GM19372 (cell line): ENCODE data around the gene FBXO41.

Experiments
- ATAC-seq: cut with Tn5 transposase; IDR thresholded peaks from one replicate; pipeline ENCODE4 v1.9.1; 2021; ENCODE audit warnings: mild to moderate bottlenecking, low read depth, moderate library complexity; ENCODE audit not compliant: unreplicated experiment

Gene FBXO41

GRCh38 chr2:73250872-73251846, 33.1 kb downstream of the FBXO41 start:
- ATAC-seq = no peak

- no peak for ATAC-seq
These were observed 34.6 kb downstream of the FBXO41 start for GRCh38 chr2:73249636-73250035.

- no peak for ATAC-seq
These were observed 37.4 kb downstream of the FBXO41 start for GRCh38 chr2:73246850-73247249.

- ATAC-seq = no peak
These were observed 39.7 kb downstream of the FBXO41 start for GRCh38 chr2:73244580-73244979.

GRCh38 chr2:73243884-73244570, 40.3 kb downstream of the FBXO41 start:
- no peak for ATAC-seq

- no peak for ATAC-seq
These were observed 44.5 kb downstream of the FBXO41 start for GRCh38 chr2:73239776-73240175.

GRCh38 chr2:73238976-73239375, 45.3 kb downstream of the FBXO41 start:
- ATAC-seq = no peak

GRCh38 chr2:73238149-73238548, 46.1 kb downstream of the FBXO41 start:
- no peak for ATAC-seq

GRCh38 chr2:73237168-73237567, 47.1 kb downstream of the FBXO41 start:
- no peak for ATAC-seq

- no peak for ATAC-seq
These were observed 48.8 kb downstream of the FBXO41 start for GRCh38 chr2:73235315-73236028.

GRCh38 chr2:73233932-73234832, 50.1 kb downstream of the FBXO41 start, which contains the start of gene CCT7:
Gene CCT7 (plus strand): TSS chr2:73234308. CDS start chr2:73234379, 71 bp downstream.
- peak; percentile 54 for ATAC-seq

- ATAC-seq = peak; percentile 86
These were observed 50.9 kb downstream of the FBXO41 start, which contains the start of gene PRADC1 for GRCh38 chr2:73233154-73233931. Gene PRADC1 (minus strand): TSS chr2:73233239. CDS start chr2:73233160, 79 bp downstream.

GRCh38 chr2:73232403-73233153, 51.7 kb downstream of the FBXO41 start:
- peak; percentile 9 for ATAC-seq

- ATAC-seq = no peak
These were observed 55.6 kb downstream of the FBXO41 start for GRCh38 chr2:73228631-73229030.

GRCh38 chr2:73227086-73227485, 57.2 kb downstream of the FBXO41 start:
- ATAC-seq = no peak

- ATAC-seq = no peak
These were observed 58.5 kb downstream of the FBXO41 start for GRCh38 chr2:73225513-73226360.

GRCh38 chr2:73223821-73224220, 60.5 kb downstream of the FBXO41 start:
- no peak for ATAC-seq
